ENCODE data around the gene CPNE2.

Gene CPNE2

GRCh38 chr16:57145046-57146021 lies 53.0 kb downstream of the CPNE2 start:
- DNase-seq (ENCODE audit: extremely low read depth, low read depth), result no peak
- no peak overlapping the region for H3K4me3 ChIP-seq (replicated peaks; ENCODE audit: low read depth, low read length)
- TF ChIP-seq, protein P1, sequence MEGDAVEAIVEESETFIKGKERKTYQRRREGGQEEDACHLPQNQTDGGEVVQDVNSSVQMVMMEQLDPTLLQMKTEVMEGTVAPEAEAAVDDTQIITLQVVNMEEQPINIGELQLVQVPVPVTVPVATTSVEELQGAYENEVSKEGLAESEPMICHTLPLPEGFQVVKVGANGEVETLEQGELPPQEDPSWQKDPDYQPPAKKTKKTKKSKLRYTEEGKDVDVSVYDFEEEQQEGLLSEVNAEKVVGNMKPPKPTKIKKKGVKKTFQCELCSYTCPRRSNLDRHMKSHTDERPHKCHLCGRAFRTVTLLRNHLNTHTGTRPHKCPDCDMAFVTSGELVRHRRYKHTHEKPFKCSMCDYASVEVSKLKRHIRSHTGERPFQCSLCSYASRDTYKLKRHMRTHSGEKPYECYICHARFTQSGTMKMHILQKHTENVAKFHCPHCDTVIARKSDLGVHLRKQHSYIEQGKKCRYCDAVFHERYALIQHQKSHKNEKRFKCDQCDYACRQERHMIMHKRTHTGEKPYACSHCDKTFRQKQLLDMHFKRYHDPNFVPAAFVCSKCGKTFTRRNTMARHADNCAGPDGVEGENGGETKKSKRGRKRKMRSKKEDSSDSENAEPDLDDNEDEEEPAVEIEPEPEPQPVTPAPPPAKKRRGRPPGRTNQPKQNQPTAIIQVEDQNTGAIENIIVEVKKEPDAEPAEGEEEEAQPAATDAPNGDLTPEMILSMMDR (IDR thresholded peaks at IDR 0.05; ENCODE audit: low read depth, low read length, missing control alignments), result no peak

GRCh38 chr16:57146040-57146647 lies 53.8 kb downstream of the CPNE2 start:
- TF ChIP-seq, protein P1 (IDR thresholded peaks at IDR 0.05; ENCODE audit: low read depth, low read length, missing control alignments), result no peak
- H3K4me3 ChIP-seq (replicated peaks; ENCODE audit: low read depth, low read length), result no peak overlapping the region
- no peak for DNase-seq (ENCODE audit: extremely low read depth, low read depth)

- no peak overlapping the region for H3K4me3 ChIP-seq (replicated peaks; ENCODE audit: low read depth, low read length)
- DNase-seq (ENCODE audit: extremely low read depth, low read depth), result no peak
- TF ChIP-seq, protein P1 (IDR thresholded peaks at IDR 0.05; ENCODE audit: low read depth, low read length, missing control alignments), result peak; percentile 24
These were observed 54.4 kb downstream of the CPNE2 start for GRCh38 chr16:57146735-57147134.

DNA sequence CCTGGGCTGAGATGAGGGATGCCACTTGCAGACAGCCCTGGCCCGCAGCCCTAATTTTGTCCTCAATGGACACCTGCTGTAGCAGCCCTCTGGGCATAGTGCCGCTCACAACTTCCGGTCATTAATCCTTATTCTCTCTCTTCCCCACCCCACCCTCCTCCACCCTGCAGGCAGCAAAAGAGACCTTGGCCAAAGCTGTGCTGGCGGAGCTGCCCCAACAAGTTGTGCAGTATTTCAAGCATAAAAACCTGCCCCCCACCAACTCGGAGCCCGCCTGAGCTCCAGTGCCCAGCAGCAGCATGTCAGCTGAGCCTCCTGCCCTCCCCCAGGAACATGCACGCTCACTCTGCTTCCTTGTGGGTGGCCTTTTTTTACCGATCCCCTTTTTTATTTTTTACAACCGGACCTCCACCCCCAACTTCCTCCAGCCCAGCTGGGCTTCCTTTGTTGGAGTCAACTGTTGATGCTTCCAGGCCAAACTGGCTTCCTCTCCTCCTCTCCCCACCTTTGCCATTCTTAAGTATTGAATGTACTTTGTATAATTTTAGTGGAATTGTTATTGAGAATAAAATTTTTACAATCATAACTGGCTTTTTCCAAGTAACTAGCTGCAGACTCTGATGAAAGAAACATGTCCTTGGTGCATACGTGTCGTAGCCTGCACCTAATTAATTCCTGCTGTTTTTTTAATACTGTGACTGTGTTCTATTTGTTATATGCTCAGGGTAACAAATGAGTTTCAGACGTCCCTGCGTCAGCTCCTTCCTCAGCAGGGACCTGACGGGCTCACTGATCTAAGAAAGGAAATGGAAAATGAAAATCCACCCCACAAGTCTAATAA lies 55.2 kb downstream of the CPNE2 start:
- TF ChIP-seq, protein P1 (IDR thresholded peaks at IDR 0.05; ENCODE audit: low read depth, low read length, missing control alignments), result no peak
- DNase-seq (ENCODE audit: extremely low read depth, low read depth), result peak; percentile 69
- H3K4me3 ChIP-seq (replicated peaks; ENCODE audit: low read depth, low read length), result no peak overlapping the region; the same call in 1 of the 2 replicates

DNA sequence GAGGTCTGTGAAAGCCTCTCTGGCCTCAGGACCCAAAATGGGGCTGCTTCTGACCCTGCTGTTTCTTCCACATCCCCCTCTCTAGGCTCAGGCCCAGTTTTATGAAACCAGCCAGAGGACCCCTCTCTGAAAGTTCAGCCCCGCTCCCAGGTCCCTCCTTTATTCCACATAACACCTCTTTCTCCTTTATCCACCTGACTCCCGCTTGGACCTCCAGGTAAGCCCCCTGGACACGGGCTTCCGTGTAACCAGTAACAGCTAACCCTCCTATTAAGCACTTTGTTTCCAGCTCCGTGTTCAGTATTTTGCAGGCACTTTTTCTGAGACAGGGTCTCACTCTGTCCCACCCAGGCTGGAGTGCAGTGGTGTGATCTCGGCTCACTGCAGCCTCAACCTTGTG lies 56.1 kb downstream of the CPNE2 start:
- DNase-seq (ENCODE audit: extremely low read depth, low read depth), result no peak
- TF ChIP-seq, protein P1 (IDR thresholded peaks at IDR 0.05; ENCODE audit: low read depth, low read length, missing control alignments), result no peak
- H3K4me3 ChIP-seq (replicated peaks; ENCODE audit: low read depth, low read length), result no peak overlapping the region

DNA sequence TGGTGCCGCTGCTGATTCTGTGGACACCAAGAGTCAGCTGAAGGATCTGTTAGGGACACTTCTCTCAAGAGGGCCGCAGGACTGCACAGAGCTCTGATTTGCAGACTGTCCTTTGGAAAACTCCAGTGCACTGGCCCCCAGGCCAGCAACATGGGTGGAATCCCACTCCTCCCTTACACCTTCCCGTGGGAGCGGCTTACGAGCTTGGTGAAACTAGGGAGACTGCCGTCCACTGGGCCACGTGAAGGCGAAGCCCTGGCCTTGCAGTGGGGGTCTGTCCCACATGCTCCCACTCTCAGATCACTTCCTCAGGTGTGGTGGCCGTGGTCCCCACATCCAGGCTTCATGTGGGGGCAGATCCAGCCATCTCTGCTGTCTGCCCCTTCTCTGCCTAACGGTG lies 57.0 kb downstream of the CPNE2 start:
- TF ChIP-seq, protein P1 (IDR thresholded peaks at IDR 0.05; ENCODE audit: low read depth, low read length, missing control alignments), result no peak
- no peak overlapping the region for H3K4me3 ChIP-seq (replicated peaks; ENCODE audit: low read depth, low read length)
- no peak for DNase-seq (ENCODE audit: extremely low read depth, low read depth)

All from HFF-Myc (cell line).